ENCODE measurements around the gene ATF4.
"Not testable (repeated sequence)": the region's sequence is repeated elsewhere in the genome, so short reads cannot be mapped to it uniquely, and the experiment has no call there.

The ATF4 gene

GRCh38 chr22:39504071-39504470 lies 16.3 kb upstream of the ATF4 start:
- H3K27ac ChIP-seq, result peak overlapping the region; percentile 95; the same call in 1 of the 2 replicates

GRCh38 chr22:39507021-39507420 lies 13.3 kb upstream of the ATF4 start:
- not testable (repeated sequence) for H3K27ac ChIP-seq

More at GRCh38 chr22:39504071-39504470, 16.3 kb upstream of the ATF4 start:
- no peak for TF ChIP-seq ZFX (IDR thresholded peaks at IDR 0.05)
- TF ChIP-seq CTCF (conservative IDR thresholded peaks at IDR 0.05), result no peak

GRCh38 chr22:39508393-39508792 lies 12.0 kb upstream of the ATF4 start:
- H3K27ac ChIP-seq, result no peak overlapping the region
- no peak for TF ChIP-seq ZFX (IDR thresholded peaks at IDR 0.05)
- no peak for TF ChIP-seq CTCF (conservative IDR thresholded peaks at IDR 0.05)

- no peak overlapping the region for H3K27ac ChIP-seq
- TF ChIP-seq ZFX (IDR thresholded peaks at IDR 0.05) (no peak), CTCF (conservative IDR thresholded peaks at IDR 0.05) (no peak)
Measured at GRCh38 chr22:39510529-39511149, 9.7 kb upstream of the ATF4 start.

- no peak for TF ChIP-seq CTCF (conservative IDR thresholded peaks at IDR 0.05)
Measured at GRCh38 chr22:39511226-39511625, 9.1 kb upstream of the ATF4 start.

GRCh38 chr22:39512026-39512425 lies 8.3 kb upstream of the ATF4 start:
- no peak for TF ChIP-seq CTCF (conservative IDR thresholded peaks at IDR 0.05)
- TF ChIP-seq ZFX (IDR thresholded peaks at IDR 0.05), result no peak
- no peak overlapping the region for H3K27ac ChIP-seq

More at GRCh38 chr22:39511226-39511625, 9.1 kb upstream of the ATF4 start:
- no peak overlapping the region for H3K27ac ChIP-seq

- TF ChIP-seq CTCF (conservative IDR thresholded peaks at IDR 0.05) (no peak), ZFX (IDR thresholded peaks at IDR 0.05) (no peak)
- no peak overlapping the region for H3K27ac ChIP-seq
Measured at GRCh38 chr22:39513791-39514190, 6.6 kb upstream of the ATF4 start.

GRCh38 chr22:39514373-39514973 lies 5.9 kb upstream of the ATF4 start:
- no peak overlapping the region for H3K27ac ChIP-seq

More at GRCh38 chr22:39514373-39514973, 5.9 kb upstream of the ATF4 start:
- TF ChIP-seq ZFX (IDR thresholded peaks at IDR 0.05) (no peak), CTCF (conservative IDR thresholded peaks at IDR 0.05) (peak; percentile 88)
